HL-60 (cell line): ENCODE data around the gene SPAG9.

Experiments
- DNase-seq, 2 experiments: peaks; one replicate each; pipeline ENCODE4 v3.0.0-alpha.2; 2010 to 2020; ENCODE audit warnings: low read depth in 1 of 2, low spot score in 1 of 2
- H3K27ac ChIP-seq: fragments of 250-450 bp; sonication (Bioruptor Pico); replicated peaks from 2 replicates; pipeline ENCODE4 v1.5.1; 2020; ENCODE audit warnings: mild to moderate bottlenecking, moderate library complexity
- H3K27me3 ChIP-seq: fragments of 250-450 bp; sonication (Bioruptor Pico); 2 replicates; pipeline ENCODE4 v1.5.1; 2021; ENCODE audit warnings: mild to moderate bottlenecking, moderate library complexity; ENCODE audit not compliant: insufficient read depth, poor library complexity, severe bottlenecking
- H3K4me3 ChIP-seq: replicated peaks from 2 replicates; pipeline ENCODE4 v1.5.1; 2011; ENCODE audit warnings: mild to moderate bottlenecking, control low read depth, low read length; ENCODE audit not compliant: insufficient read depth
- CTCF ChIP-seq: IDR thresholded peaks from one replicate; pipeline ENCODE4 v1.5.1; 2011; ENCODE audit warnings: low read length, control low read depth, inconsistent platforms; ENCODE audit not compliant: insufficient read depth
- GABPA ChIP-seq: IDR thresholded peaks from 2 replicates; pipeline ENCODE4 v1.6.1; 2012; ENCODE audit warnings: low read depth
- POLR2AphosphoS5 ChIP-seq: IDR thresholded peaks from 2 replicates; pipeline ENCODE4 v1.6.1; 2012; ENCODE audit warnings: low read depth
- SPI1 ChIP-seq: IDR thresholded peaks from 2 replicates; pipeline ENCODE4 v1.6.1; 2012; ENCODE audit warnings: low read depth, mild to moderate bottlenecking, borderline replicate concordance
- TF ChIP-seq, protein P1 (sequence below): IDR thresholded peaks from 2 replicates; pipeline ENCODE4 v1.6.1; 2012; ENCODE audit warnings: low read depth; ENCODE audit not compliant: insufficient replicate concordance

The SPAG9 gene

DNA sequence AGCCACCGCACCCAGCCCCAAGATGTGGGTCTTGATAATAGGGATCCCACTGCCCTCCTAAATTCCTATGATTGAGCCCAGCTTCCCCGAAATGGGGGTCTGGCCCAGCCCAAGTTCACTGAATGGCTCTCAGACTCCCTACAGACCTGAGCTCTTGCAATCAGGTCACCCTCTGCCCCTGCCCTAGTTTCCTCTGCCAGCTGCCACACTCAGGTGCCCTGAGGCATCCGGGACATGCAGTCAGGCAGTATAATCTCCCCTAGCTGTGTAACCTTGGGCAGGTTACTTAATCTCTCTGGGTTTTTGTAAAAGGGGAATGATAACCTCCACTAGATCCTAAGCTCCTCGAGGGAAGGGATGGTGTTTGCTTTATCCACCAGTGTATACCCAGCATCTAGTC, 193.4 kb downstream of the SPAG9 start:
- no peak for TF ChIP-seq SPI1
- TF ChIP-seq, protein P1, sequence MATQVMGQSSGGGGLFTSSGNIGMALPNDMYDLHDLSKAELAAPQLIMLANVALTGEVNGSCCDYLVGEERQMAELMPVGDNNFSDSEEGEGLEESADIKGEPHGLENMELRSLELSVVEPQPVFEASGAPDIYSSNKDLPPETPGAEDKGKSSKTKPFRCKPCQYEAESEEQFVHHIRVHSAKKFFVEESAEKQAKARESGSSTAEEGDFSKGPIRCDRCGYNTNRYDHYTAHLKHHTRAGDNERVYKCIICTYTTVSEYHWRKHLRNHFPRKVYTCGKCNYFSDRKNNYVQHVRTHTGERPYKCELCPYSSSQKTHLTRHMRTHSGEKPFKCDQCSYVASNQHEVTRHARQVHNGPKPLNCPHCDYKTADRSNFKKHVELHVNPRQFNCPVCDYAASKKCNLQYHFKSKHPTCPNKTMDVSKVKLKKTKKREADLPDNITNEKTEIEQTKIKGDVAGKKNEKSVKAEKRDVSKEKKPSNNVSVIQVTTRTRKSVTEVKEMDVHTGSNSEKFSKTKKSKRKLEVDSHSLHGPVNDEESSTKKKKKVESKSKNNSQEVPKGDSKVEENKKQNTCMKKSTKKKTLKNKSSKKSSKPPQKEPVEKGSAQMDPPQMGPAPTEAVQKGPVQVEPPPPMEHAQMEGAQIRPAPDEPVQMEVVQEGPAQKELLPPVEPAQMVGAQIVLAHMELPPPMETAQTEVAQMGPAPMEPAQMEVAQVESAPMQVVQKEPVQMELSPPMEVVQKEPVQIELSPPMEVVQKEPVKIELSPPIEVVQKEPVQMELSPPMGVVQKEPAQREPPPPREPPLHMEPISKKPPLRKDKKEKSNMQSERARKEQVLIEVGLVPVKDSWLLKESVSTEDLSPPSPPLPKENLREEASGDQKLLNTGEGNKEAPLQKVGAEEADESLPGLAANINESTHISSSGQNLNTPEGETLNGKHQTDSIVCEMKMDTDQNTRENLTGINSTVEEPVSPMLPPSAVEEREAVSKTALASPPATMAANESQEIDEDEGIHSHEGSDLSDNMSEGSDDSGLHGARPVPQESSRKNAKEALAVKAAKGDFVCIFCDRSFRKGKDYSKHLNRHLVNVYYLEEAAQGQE = no peak
- no peak for TF ChIP-seq GABPA
- TF ChIP-seq POLR2AphosphoS5 = no peak
- TF ChIP-seq CTCF = no peak
- DNase-seq = no peak
- H3K4me3 ChIP-seq = no peak overlapping the region
- no peak overlapping the region for H3K27ac ChIP-seq
- no peaks in the 10 kb centered on the region for H3K27me3 ChIP-seq

DNA sequence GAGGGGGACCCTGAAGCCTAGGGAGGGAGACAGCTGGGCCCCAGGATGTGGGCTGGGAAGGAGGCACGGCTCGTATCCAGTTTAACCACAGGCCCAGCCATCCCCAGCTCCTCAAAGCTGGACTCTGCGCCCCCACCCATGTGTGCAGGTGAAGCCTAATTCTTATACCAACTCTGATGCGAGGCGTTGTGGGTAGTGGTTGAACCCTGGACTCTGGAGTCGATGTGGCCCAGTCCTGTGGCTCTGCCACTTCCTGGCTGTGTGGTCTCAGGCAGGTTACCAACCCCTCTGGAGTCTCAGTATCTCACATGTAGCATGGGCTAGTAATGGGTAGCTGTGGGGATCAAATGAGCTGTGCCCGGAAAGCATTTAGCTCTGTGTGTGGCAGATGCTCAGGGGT, 194.1 kb downstream of the SPAG9 start:
- Histone ChIP-seq H3K27me3 (no peaks in the 10 kb centered on the region), H3K4me3 (no peak overlapping the region), H3K27ac (no peak overlapping the region)
- no peak for DNase-seq
- TF ChIP-seq GABPA (no peak), SPI1 (no peak), CTCF (no peak), POLR2AphosphoS5 (no peak)
- TF ChIP-seq, protein P1 = no peak

- Histone ChIP-seq H3K4me3 (no peak overlapping the region), H3K27ac (no peak overlapping the region), H3K27me3 (no peaks in the 10 kb centered on the region)
- no peak for DNase-seq
- TF ChIP-seq CTCF (no peak), GABPA (no peak), SPI1 (no peak), POLR2AphosphoS5 (no peak)
- TF ChIP-seq, protein P1 = no peak
Observed at GRCh38 chr17:50925296-50925891, 195.3 kb downstream of the SPAG9 start.
